ENCODE results near the gene CDC34. TPM values are rescaled to one million over a fixed set of nuclear protein-coding genes. Genes with fewer than 3 reads are reported as not detected.

Gene CDC34
- total and polyA plus RNA-seq, 7 donors = 72.6 to 160 (median 107) TPM

DNA sequence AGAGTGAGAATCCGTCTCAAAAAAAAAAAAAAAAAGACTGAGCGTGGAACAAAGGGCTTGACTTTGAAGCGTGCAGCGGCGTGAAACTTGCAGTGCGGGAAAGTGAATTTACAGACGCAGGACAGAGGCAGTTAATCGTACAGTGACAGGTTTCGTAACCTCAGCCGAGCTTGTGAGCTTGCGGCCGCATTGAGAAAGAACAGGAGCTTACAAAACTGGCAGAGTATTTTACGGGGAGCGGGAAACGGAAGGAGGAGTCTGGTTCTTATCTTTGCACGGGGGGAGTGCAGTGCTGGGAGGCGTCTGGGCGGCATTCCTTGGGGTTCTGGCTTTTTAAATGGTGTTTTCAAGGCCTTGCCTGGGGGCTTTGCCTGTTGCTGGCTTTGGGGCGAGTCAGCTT is 34.8 kb downstream of the CDC34 start:
- no peaks in the 10 kb centered on the region for H3K9me3 ChIP-seq
- WGBS, 3 donors = 49 to 54% (median 52%) methylated on average over 17 to 18 of the region's 19 CpGs
- H3K36me3 ChIP-seq (ENCODE audit: insufficient read depth in 1 of 2, low read depth in 1 of 2) = no peaks in the 10 kb centered on the region
- TF ChIP-seq, protein P1, sequence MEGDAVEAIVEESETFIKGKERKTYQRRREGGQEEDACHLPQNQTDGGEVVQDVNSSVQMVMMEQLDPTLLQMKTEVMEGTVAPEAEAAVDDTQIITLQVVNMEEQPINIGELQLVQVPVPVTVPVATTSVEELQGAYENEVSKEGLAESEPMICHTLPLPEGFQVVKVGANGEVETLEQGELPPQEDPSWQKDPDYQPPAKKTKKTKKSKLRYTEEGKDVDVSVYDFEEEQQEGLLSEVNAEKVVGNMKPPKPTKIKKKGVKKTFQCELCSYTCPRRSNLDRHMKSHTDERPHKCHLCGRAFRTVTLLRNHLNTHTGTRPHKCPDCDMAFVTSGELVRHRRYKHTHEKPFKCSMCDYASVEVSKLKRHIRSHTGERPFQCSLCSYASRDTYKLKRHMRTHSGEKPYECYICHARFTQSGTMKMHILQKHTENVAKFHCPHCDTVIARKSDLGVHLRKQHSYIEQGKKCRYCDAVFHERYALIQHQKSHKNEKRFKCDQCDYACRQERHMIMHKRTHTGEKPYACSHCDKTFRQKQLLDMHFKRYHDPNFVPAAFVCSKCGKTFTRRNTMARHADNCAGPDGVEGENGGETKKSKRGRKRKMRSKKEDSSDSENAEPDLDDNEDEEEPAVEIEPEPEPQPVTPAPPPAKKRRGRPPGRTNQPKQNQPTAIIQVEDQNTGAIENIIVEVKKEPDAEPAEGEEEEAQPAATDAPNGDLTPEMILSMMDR (IDR thresholded peaks at IDR 0.05) = no peak
- H3K27me3 ChIP-seq (ENCODE audit: insufficient read depth in 3 of 3, low read length in 2 of 3) = no peaks in the 10 kb centered on the region
- no peak for ATAC-seq
- intact Hi-C loops (cut with DNase I) = no loop called here
- no peak for DNase-seq
- H3K27ac ChIP-seq = no peak overlapping the region
- H3K4me3 ChIP-seq = no peak overlapping the region
- H3K4me1 ChIP-seq = peaks cover 5% of the 10 kb centered on the region

DNA sequence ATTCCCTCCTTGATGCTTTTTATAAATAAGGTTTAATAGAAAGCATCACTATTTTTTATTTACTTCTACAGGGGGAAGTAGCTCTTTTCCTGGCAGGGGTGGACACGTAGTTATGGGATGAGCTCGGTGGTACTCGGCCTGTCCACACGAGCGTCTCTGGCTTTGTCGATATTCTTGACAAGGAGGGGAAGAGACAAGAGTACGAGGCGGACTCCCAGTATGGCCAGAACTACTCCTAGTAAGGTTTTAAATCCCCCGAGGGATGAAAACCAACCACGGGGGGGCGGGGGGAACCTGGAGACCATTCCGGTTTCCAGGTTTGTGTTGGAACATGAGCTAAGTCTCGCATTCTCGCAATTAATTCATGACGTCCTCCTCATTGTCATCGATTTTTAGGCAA is 35.3 kb downstream of the CDC34 start:
- Histone ChIP-seq H3K4me3 (no peak overlapping the region), H3K9me3 (no peaks in the 10 kb centered on the region), H3K27ac (no peak overlapping the region), H3K36me3 (ENCODE audit: insufficient read depth in 1 of 2, low read depth in 1 of 2) (no peaks in the 10 kb centered on the region), H3K27me3 (ENCODE audit: insufficient read depth in 3 of 3, low read length in 2 of 3) (no peaks in the 10 kb centered on the region), H3K4me1 (peaks cover 9% of the 10 kb centered on the region)
- WGBS, 3 donors = 67 to 77% (median 72%) methylated on average over 16 of the region's 16 CpGs
- no peak for DNase-seq
- TF ChIP-seq, protein P1 (IDR thresholded peaks at IDR 0.05) = no peak
- ATAC-seq = no peak
- intact Hi-C loops (cut with DNase I) = no loop called here

DNA sequence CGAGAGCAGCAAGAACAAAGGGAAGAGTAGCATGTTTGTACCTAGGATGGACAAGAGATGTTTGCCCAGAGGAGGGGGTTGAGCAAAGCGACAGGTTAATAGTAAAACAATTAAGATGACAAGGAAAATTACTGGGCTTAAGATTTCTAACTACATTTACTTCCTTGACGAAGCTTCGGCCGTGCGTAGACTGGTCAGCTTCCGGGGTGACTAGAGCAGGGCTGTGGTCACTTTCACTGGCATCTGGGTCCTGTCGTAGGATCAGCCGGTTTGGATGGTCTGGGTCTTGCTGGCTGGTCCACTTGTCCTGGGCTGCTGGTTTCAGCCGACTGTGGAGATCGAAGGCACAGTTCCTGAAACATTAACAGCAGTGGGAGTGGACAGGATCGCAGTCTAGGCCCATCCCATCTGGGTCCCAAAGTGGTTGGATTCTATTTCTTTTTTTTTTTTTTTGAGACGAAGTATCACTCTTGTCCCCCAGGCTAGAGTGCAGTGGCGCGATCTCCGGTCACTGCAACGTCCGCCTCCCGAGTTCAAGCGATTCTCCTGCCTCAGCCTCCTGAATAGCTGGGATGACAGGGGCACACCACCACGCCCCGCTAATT is 35.8 kb downstream of the CDC34 start:
- Histone ChIP-seq H3K36me3 (ENCODE audit: insufficient read depth in 1 of 2, low read depth in 1 of 2) (no peaks in the 10 kb centered on the region), H3K4me3 (no peak overlapping the region), H3K27me3 (ENCODE audit: insufficient read depth in 3 of 3, low read length in 2 of 3) (no peaks in the 10 kb centered on the region), H3K4me1 (peaks cover 10% of the 10 kb centered on the region), H3K27ac (no peak overlapping the region), H3K9me3 (no peaks in the 10 kb centered on the region)
- ATAC-seq (no peak), DNase-seq (no peak)
- TF ChIP-seq, protein P1 (IDR thresholded peaks at IDR 0.05) = no peak
- WGBS, 3 donors = 88% methylated on average over 21 to 22 of the region's 22 CpGs
- intact Hi-C loops (cut with DNase I) = no loop called here

- H3K9me3 ChIP-seq = no peaks in the 10 kb centered on the region
- intact Hi-C loops (cut with DNase I) = loop anchor here (5.0 to 10.0 kb wide), 3 partner anchors 38 to 835 kb away; partner anchors contain the start of genes CDC34 (in 1 of the 2), DAZAP1 (in 1 of the 2) and GAMT (in 1 of the 2)
- TF ChIP-seq, protein P1 (IDR thresholded peaks at IDR 0.05) = no peak
- DNase-seq (peak in 1 of 2 donors; percentile 23), ATAC-seq (no peak)
- H3K36me3 ChIP-seq (ENCODE audit: insufficient read depth in 1 of 2, low read depth in 1 of 2) = no peaks in the 10 kb centered on the region
- no peak overlapping the region for H3K27ac ChIP-seq
- no peak overlapping the region for H3K4me3 ChIP-seq
- H3K4me1 ChIP-seq = peaks cover 25% of the 10 kb centered on the region
- no peaks in the 10 kb centered on the region for H3K27me3 ChIP-seq (ENCODE audit: insufficient read depth in 3 of 3, low read length in 2 of 3)
- WGBS, 3 donors = 58 to 76% (median 66%) methylated on average over 13 to 19 of the region's 25 CpGs
Measured at GRCh38 chr19:570251-570686, 38.7 kb downstream of the CDC34 start.

Measured in psoas muscle (tissue), 8 donors.